Measurements from ENCODE around the gene DOP1A. TPM values are rescaled to one million over a fixed set of nuclear protein-coding genes. Genes with fewer than 3 reads are reported as not detected.

The DOP1A gene
- total and polyA plus RNA-seq, 12 donors, result 2.5 to 26.8 (median 20.8) TPM

DNA sequence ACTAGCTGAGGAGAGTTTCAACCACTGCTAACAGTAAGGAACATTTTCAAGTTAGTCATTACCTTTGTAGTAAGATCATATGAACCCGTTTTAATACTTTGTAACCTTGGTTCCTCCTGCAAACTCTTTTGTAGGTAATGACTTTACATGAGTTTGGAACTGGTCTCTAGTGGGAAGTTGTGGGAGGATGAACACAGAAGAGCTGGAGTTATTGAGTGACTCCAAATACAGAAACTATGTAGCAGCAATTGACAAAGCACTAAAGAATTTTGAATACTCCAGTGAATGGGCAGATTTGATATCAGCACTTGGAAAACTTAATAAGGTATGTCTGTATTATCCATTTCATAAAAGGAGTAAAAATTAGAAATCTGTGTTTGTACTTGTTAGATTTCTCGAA, 29.3 kb downstream of the DOP1A start:
- peaks cover 0 to 19% (median 6%) of the 10 kb centered on the region in 9 donors for H3K4me1 ChIP-seq
- no peak overlapping the region for H3K27ac ChIP-seq
- H3K4me3 ChIP-seq, result no peak overlapping the region
- no peak for DNase-seq
- H3K36me3 ChIP-seq, result peaks cover 0 to 31% (median 0%) of the 10 kb centered on the region in 9 donors
- no peak for ATAC-seq
- TF ChIP-seq, protein P1, sequence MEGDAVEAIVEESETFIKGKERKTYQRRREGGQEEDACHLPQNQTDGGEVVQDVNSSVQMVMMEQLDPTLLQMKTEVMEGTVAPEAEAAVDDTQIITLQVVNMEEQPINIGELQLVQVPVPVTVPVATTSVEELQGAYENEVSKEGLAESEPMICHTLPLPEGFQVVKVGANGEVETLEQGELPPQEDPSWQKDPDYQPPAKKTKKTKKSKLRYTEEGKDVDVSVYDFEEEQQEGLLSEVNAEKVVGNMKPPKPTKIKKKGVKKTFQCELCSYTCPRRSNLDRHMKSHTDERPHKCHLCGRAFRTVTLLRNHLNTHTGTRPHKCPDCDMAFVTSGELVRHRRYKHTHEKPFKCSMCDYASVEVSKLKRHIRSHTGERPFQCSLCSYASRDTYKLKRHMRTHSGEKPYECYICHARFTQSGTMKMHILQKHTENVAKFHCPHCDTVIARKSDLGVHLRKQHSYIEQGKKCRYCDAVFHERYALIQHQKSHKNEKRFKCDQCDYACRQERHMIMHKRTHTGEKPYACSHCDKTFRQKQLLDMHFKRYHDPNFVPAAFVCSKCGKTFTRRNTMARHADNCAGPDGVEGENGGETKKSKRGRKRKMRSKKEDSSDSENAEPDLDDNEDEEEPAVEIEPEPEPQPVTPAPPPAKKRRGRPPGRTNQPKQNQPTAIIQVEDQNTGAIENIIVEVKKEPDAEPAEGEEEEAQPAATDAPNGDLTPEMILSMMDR (IDR thresholded peaks at IDR 0.05), result no peak
- peaks cover 0 to 6% (median 0%) of the 10 kb centered on the region in 11 donors for H3K9me3 ChIP-seq
- intact Hi-C loops (cut with DNase I), result no loop called here
- WGBS, 2 donors, result 87 to 94% methylated on average over 2 of the region's 2 CpGs
- no peaks in the 10 kb centered on the region for H3K27me3 ChIP-seq

DNA sequence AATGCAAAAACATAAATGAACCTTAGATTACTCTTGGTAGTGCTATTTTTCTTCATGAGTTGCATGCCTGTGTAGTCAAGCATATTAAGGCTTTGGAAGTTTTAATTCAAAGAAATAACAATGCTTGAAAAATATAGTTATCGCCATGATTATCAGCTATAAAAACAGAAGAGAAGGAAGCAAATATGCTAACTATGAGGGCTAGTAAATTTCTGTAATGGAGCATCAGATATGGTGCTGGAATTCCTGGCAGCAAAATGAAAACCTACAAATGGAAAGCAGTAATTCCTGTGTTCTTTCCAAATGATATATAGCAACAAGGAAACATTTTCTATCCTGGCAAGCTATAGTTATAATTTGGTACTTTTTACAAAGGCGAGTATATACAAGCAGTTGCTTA, 29.7 kb downstream of the DOP1A start:
- intact Hi-C loops (cut with DNase I), result no loop called here
- DNase-seq (no peak), ATAC-seq (no peak)
- Histone ChIP-seq H3K4me1 (peaks cover 0 to 19% (median 6%) of the 10 kb centered on the region in 9 donors), H3K4me3 (no peak overlapping the region), H3K9me3 (peaks cover 0 to 6% (median 0%) of the 10 kb centered on the region in 11 donors), H3K27me3 (no peaks in the 10 kb centered on the region), H3K36me3 (peaks cover 0 to 35% (median 0%) of the 10 kb centered on the region in 9 donors), H3K27ac (no peak overlapping the region)
- TF ChIP-seq, protein P1 (IDR thresholded peaks at IDR 0.05), result no peak
- WGBS, 2 donors, result 78% methylated on average over 2 of the region's 2 CpGs

DNA sequence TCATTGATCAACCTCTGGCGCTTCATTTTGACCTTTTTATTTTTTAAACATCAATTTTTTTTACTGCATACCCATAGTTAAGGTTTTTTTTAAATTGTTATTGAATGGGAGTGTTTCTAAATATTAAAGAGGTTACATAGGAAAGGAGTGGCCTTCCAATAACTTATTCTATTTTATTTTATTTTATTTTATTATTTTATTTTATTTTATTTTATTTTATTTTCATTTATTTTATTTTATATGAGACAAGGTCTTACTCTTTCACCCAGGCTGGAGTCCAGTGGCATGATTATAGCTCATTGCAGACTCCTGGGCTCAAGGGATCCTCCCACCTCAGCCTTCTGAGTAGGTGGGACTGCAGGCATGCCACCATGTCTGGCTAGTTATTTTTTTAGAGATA, 30.2 kb downstream of the DOP1A start:
- H3K9me3 ChIP-seq, result peaks cover 0 to 6% (median 0%) of the 10 kb centered on the region in 11 donors
- intact Hi-C loops (cut with DNase I), result no loop called here
- no peak overlapping the region for H3K27ac ChIP-seq
- H3K36me3 ChIP-seq, result peaks cover 0 to 40% (median 4%) of the 10 kb centered on the region in 9 donors
- ATAC-seq (no peak), DNase-seq (no peak)
- H3K4me1 ChIP-seq, result peaks cover 0 to 17% (median 5%) of the 10 kb centered on the region in 9 donors
- WGBS, 2 donors, result 92 to 95% methylated on average over 1 of the region's 1 CpG
- H3K27me3 ChIP-seq, result no peaks in the 10 kb centered on the region
- H3K4me3 ChIP-seq, result no peak overlapping the region
- TF ChIP-seq, protein P1 (IDR thresholded peaks at IDR 0.05), result no peak

DNA sequence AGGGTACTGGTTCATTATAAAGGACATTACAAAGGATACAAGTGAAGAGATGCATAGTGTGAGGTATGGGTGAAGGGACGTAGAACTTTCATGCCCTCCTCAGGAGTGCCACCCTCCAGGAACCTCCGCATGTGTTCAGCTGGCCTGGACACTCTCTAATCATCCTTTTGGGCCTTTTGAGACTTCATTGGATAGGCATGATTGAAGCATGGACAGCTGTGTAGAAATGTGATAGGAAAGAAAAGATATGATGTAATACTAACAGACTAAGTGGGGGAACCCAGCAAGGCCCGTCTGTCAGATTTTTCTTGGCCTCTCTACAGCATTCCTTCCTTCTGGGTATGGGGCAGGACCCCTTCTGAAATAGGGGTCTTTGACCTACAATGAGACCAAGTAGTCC, 31.1 kb downstream of the DOP1A start:
- Histone ChIP-seq H3K9me3 (peaks cover 0 to 6% (median 0%) of the 10 kb centered on the region in 11 donors), H3K36me3 (peaks cover 0 to 49% (median 9%) of the 10 kb centered on the region in 9 donors), H3K27me3 (no peaks in the 10 kb centered on the region), H3K4me1 (peaks cover 0 to 11% (median 4%) of the 10 kb centered on the region in 9 donors), H3K4me3 (no peak overlapping the region), H3K27ac (no peak overlapping the region)
- no peak for DNase-seq
- WGBS, 2 donors, result 81 to 85% methylated on average over 3 of the region's 3 CpGs
- intact Hi-C loops (cut with DNase I), result no loop called here
- no peak for ATAC-seq
- TF ChIP-seq, protein P1 (IDR thresholded peaks at IDR 0.05), result no peak
